Transverse colon (tissue), 4 donors: Measurements from ENCODE around the gene PSMB7. TPM values are rescaled to one million over a fixed set of nuclear protein-coding genes. Genes with fewer than 3 reads are reported as not detected.

ENCODE experiments used
- DNase-seq: peaks from one replicate; pipeline ENCODE4 v3.0.0-alpha.2; 2019
- H3K27ac ChIP-seq, 4 donors: fragments of 200-600 bp; sonication (generic); 2 replicates each; pipeline ENCODE4 v1.5.1; 2016 to 2018; ENCODE audit warnings: inconsistent platforms in 4 of 4
- H3K27me3 ChIP-seq: fragments of 200-600 bp; sonication (generic); 2 replicates; pipeline ENCODE4 v1.5.1; 2017; ENCODE audit warnings: inconsistent platforms
- H3K36me3 ChIP-seq, 4 donors: fragments of 200-600 bp; sonication (generic); 2 replicates each; pipeline ENCODE4 v1.5.1; 2017 to 2019; ENCODE audit warnings: inconsistent platforms in 4 of 4
- H3K4me1 ChIP-seq, 4 donors: fragments of 200-600 bp; sonication (generic); 2 replicates each; pipeline ENCODE4 v1.5.1; 2017 to 2020; ENCODE audit warnings: inconsistent platforms in 4 of 4
- H3K4me3 ChIP-seq, 4 donors: fragments of 200-600 bp; sonication (generic); 1 replicate in 1 of 4; 2 replicates in 3 of 4; pipeline versions ENCODE4 v1.5.1 to v1.6.1; 2017 to 2019; ENCODE audit warnings: inconsistent platforms in 4 of 4
- H3K9me3 ChIP-seq, 2 donors: fragments of 200-600 bp; sonication (generic); 2 replicates each; pipeline ENCODE4 v1.5.1; 2017 to 2019; ENCODE audit warnings: inconsistent platforms in 2 of 2
- EP300 ChIP-seq: sonication (generic); formaldehyde crosslinking; IDR thresholded peaks from one replicate; pipeline ENCODE4 v1.6.1; 2017; ENCODE audit warnings: antibody characterized with exemption, low read depth
- POLR2A ChIP-seq: fragments of 450-650 bp; IDR thresholded peaks from one replicate; pipeline ENCODE4 v1.6.1; 2016; ENCODE audit warnings: antibody characterized with exemption, mild to moderate bottlenecking, moderate library complexity
- POLR2AphosphoS5 ChIP-seq, 3 donors: sonication (generic); formaldehyde crosslinking; IDR thresholded peaks; one replicate each; pipeline ENCODE4 v1.6.1; 2016; ENCODE audit warnings: antibody characterized with exemption in 3 of 3
- WGBS, 2 donors: methylation state at CpG; one replicate each; pipeline ENCODE4 v1.1.5; 2018; ENCODE audit warnings: low coverage in 1 of 2; 5-methylcytosine and 5-hydroxymethylcytosine counted together
- in situ Hi-C, 4 donors: fragments of 200-750 bp; cut with MboI; loops; one replicate each; pipeline versions ENCODE4 v1.15.0 to v1.15.1; 2017; ENCODE audit warnings: low sequenced_read_pairs in 3 of 4, low pct_ligation_motif_present in 1 of 4, low pct_unique_long_range_greater_than_20kb in 1 of 4
- intact Hi-C: fragments of 100-400 bp; cut with DNase I; formaldehyde crosslinking; loops from one replicate; pipeline ENCODE4 v1.15.1; 2023; ENCODE audit warnings: low total_unique reads
- total RNA-seq, 4 donors: library from RNA; depleted of rRNA; stranded (reverse); fragments of >200 nt; gene quantifications; one replicate each; pipeline ENCODE4 v1.1.0, GENCODE V29; 2016
- TF ChIP-seq, protein P1 (sequence below), 5 experiments: fragments of 200-600 bp in 3 of 5; fragments of 450-650 bp in 2 of 5; sonication (generic) in 3 of 5; IDR thresholded peaks; 1 replicate in 2 of 5; 2 replicates in 3 of 5; pipeline ENCODE4 v1.5.1; 2016 to 2017; ENCODE audit warnings: antibody characterized with exemption in 5 of 5, inconsistent platforms in 3 of 5, mild to moderate bottlenecking in 2 of 5, moderate library complexity in 1 of 5

Gene PSMB7
- total RNA-seq, 4 donors from 2014 or later = 11.6 to 136 (median 51.6) TPM

DNA sequence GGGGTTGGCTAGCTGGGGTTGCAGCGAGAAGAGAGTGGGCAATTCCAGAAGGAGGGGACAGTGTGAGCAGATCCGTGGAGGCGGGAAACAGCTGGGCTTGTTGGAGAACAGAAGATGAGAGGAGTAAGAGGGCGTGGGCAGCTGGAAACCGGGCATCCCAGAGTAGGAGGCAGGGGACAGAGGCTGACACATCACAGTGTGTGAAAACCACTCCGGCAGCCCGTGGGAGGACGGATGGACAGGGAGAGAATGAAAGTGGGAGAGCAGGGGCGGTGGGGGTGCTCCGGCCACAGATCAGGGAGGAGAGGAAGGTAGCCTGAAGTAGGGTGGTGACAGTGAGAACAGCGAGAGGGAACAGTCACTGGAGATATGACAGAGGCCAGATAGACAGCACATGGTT, 8.3 kb upstream of the PSMB7 start:
- Histone ChIP-seq H3K36me3 (no peaks in the 10 kb centered on the region), H3K4me1 (no peaks in the 10 kb centered on the region), H3K9me3 (no peaks in the 10 kb centered on the region), H3K4me3 (no peak overlapping the region), H3K27ac (no peak overlapping the region), H3K27me3 (no peaks in the 10 kb centered on the region)
- intact Hi-C loops = no loop called here
- 53 to 55% methylated on average over 7 to 11 of the region's 11 CpGs for WGBS, 2 donors
- in situ Hi-C loops = loop anchor here in 1 of 4 donors (10.0 kb wide), 1 partner anchor 111 kb away; no protein-coding TSS in a partner anchor
- TF ChIP-seq POLR2A (no peak), POLR2AphosphoS5 (IDR thresholded peaks at IDR 0.05) (no peak), EP300 (no peak)
- TF ChIP-seq, protein P1, sequence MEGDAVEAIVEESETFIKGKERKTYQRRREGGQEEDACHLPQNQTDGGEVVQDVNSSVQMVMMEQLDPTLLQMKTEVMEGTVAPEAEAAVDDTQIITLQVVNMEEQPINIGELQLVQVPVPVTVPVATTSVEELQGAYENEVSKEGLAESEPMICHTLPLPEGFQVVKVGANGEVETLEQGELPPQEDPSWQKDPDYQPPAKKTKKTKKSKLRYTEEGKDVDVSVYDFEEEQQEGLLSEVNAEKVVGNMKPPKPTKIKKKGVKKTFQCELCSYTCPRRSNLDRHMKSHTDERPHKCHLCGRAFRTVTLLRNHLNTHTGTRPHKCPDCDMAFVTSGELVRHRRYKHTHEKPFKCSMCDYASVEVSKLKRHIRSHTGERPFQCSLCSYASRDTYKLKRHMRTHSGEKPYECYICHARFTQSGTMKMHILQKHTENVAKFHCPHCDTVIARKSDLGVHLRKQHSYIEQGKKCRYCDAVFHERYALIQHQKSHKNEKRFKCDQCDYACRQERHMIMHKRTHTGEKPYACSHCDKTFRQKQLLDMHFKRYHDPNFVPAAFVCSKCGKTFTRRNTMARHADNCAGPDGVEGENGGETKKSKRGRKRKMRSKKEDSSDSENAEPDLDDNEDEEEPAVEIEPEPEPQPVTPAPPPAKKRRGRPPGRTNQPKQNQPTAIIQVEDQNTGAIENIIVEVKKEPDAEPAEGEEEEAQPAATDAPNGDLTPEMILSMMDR (IDR thresholded peaks at IDR 0.05) = no peak
- no peak for DNase-seq

GRCh38 chr9:124423155-124423554, 7.9 kb upstream of the PSMB7 start:
- H3K27ac ChIP-seq = no peak overlapping the region
- 67 to 82% methylated on average over 2 to 5 of the region's 5 CpGs for WGBS, 2 donors
- H3K4me1 ChIP-seq = no peaks in the 10 kb centered on the region
- no peak for DNase-seq
- H3K27me3 ChIP-seq = no peaks in the 10 kb centered on the region
- H3K9me3 ChIP-seq = no peaks in the 10 kb centered on the region
- intact Hi-C loops (no loop called here), in situ Hi-C loops (loop anchor here in 1 of 4 donors (10.0 kb wide), 1 partner anchor 112 kb away; no protein-coding TSS in a partner anchor)
- H3K4me3 ChIP-seq = no peak overlapping the region
- H3K36me3 ChIP-seq = no peaks in the 10 kb centered on the region
- TF ChIP-seq, protein P1 (IDR thresholded peaks at IDR 0.05) = no peak
- TF ChIP-seq POLR2AphosphoS5 (IDR thresholded peaks at IDR 0.05) (no peak), EP300 (no peak), POLR2A (no peak)

- DNase-seq = no peak
- intact Hi-C loops = no loop called here
- H3K27ac ChIP-seq = no peak overlapping the region
- TF ChIP-seq, protein P1 (IDR thresholded peaks at IDR 0.05) = no peak
- TF ChIP-seq EP300 = no peak
- TF ChIP-seq POLR2AphosphoS5 (IDR thresholded peaks at IDR 0.05) = no peak
- no peak for TF ChIP-seq POLR2A
- H3K27me3 ChIP-seq = no peaks in the 10 kb centered on the region
- no peaks in the 10 kb centered on the region for H3K4me1 ChIP-seq
- no peaks in the 10 kb centered on the region for H3K9me3 ChIP-seq
- in situ Hi-C loops = loop anchor here in 1 of 4 donors (10.0 kb wide), 1 partner anchor 114 kb away; no protein-coding TSS in a partner anchor
- WGBS, 2 donors = 55% methylated on average over 4 of the region's 7 CpGs; no CpG with 5 or more reads in 1 of the 2 donors
- no peaks in the 10 kb centered on the region for H3K36me3 ChIP-seq
- no peak overlapping the region for H3K4me3 ChIP-seq
Measured at GRCh38 chr9:124420991-124421543, 5.8 kb upstream of the PSMB7 start.

- TF ChIP-seq, protein P1 (IDR thresholded peaks at IDR 0.05) = no peak
- TF ChIP-seq POLR2AphosphoS5 (IDR thresholded peaks at IDR 0.05) (no peak), EP300 (no peak), POLR2A (no peak)
- Histone ChIP-seq H3K27me3 (no peaks in the 10 kb centered on the region), H3K4me3 (no peak overlapping the region), H3K27ac (no peak overlapping the region), H3K4me1 (no peaks in the 10 kb centered on the region), H3K9me3 (no peaks in the 10 kb centered on the region), H3K36me3 (no peaks in the 10 kb centered on the region)
- no peak for DNase-seq
- intact Hi-C loops (loop anchor here (2.0 kb wide), 1 partner anchor 117 kb away; no protein-coding TSS in a partner anchor), in situ Hi-C loops (loop anchor here in 2 of 4 donors (10.0 kb wide), 1 partner anchor 115 kb away; no protein-coding TSS in a partner anchor)
- 54% methylated on average over 6 of the region's 6 CpGs; no CpG with 5 or more reads in 1 of the 2 donors for WGBS, 2 donors
Measured at GRCh38 chr9:124419832-124420489, 4.7 kb upstream of the PSMB7 start.
